HEK293T (cell line): Measurements from ENCODE around the gene PDE1A.

Experiments
- ARNT ChIP-seq: fragments of 450-650 bp; IDR thresholded peaks from 2 replicates; pipeline ENCODE4 v1.6.1; 2017; ENCODE audit warnings: mild to moderate bottlenecking
- BHLHE40 ChIP-seq: fragments of 450-650 bp; IDR thresholded peaks from 2 replicates; pipeline ENCODE4 v1.6.1; 2016; ENCODE audit warnings: mild to moderate bottlenecking, moderate library complexity, borderline replicate concordance
- CTBP1 ChIP-seq: fragments of 450-650 bp; IDR thresholded peaks from 2 replicates; pipeline ENCODE4 v1.6.1; 2016; ENCODE audit warnings: borderline replicate concordance
- ELF4 ChIP-seq: fragments of 450-650 bp; IDR thresholded peaks from 2 replicates; pipeline ENCODE4 v1.6.1; 2017; ENCODE audit warnings: antibody characterized with exemption
- FOXA1 ChIP-seq: fragments of 450-650 bp; IDR thresholded peaks from 2 replicates; pipeline ENCODE4 v1.6.1; 2016; ENCODE audit warnings: mild to moderate bottlenecking
- FOXK2 ChIP-seq: fragments of 450-650 bp; IDR thresholded peaks from 2 replicates; pipeline ENCODE4 v1.6.1; 2016; ENCODE audit warnings: mild to moderate bottlenecking
- FOXM1 ChIP-seq: fragments of 450-650 bp; IDR thresholded peaks from 2 replicates; pipeline ENCODE4 v1.6.1; 2017; ENCODE audit warnings: mild to moderate bottlenecking, borderline replicate concordance
- HDGF ChIP-seq: fragments of 450-650 bp; IDR thresholded peaks from 2 replicates; pipeline ENCODE4 v1.6.1; 2017; ENCODE audit warnings: antibody characterized with exemption, borderline replicate concordance
- L3MBTL2 ChIP-seq: fragments of 450-650 bp; conservative IDR thresholded peaks from 2 replicates; pipeline ENCODE4 v1.6.1; 2016; ENCODE audit warnings: mild to moderate bottlenecking
- NFRKB ChIP-seq: fragments of 450-650 bp; IDR thresholded peaks from 2 replicates; pipeline ENCODE4 v1.6.1; 2016; ENCODE audit warnings: mild to moderate bottlenecking, moderate library complexity
- SP1 ChIP-seq: fragments of 450-650 bp; IDR thresholded peaks from 2 replicates; pipeline ENCODE4 v1.6.1; 2017
- ZNF384 ChIP-seq: fragments of 450-650 bp; IDR thresholded peaks from 2 replicates; pipeline ENCODE4 v1.6.1; 2016

DNA sequence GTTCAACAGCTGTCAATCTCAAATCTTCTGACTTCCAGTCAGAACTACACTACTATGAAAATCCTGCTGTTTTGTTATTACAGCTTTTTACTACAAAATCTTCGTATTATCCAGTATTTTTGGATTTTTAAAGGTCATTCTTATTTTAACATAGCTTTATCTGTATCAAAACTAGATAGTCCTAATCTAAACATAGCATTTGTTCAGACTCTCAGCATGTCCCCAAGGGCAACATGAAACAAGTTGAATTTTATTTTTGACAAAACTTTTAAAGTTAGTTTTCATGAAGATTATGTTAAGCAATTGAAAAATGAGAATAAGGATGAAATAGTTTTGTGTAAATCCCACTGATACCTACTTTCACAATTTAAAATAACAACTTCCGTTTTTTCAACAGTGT, 48.1 kb downstream of the PDE1A start:
- TF ChIP-seq SP1 (no peak), FOXK2 (no peak), ELF4 (no peak), BHLHE40 (no peak), CTBP1 (no peak), FOXA1 (no peak), NFRKB (no peak), FOXM1 (no peak), ARNT (no peak), HDGF (no peak), L3MBTL2 (no peak), ZNF384 (no peak)
